CD4-positive, alpha-beta T cell (primary cell): Measurements from ENCODE around the gene DIP2C. TPM values are rescaled to one million over a fixed set of nuclear protein-coding genes. Genes with fewer than 3 reads are reported as not detected.

Experiments
- ATAC-seq: fragments of 200-7000 bp; cut with Tn5 transposase; one replicate; pipeline ENCODE4 v1.10.0; 2022; ENCODE audit warnings: mild to moderate bottlenecking; ENCODE audit not compliant: poor library complexity
- CTCF ChIA-PET: fragments of 350-600 bp; sonication (Branson Sonifier 250); formaldehyde crosslinking; loops from one replicate; lab custom pipeline; 2021; ENCODE audit warnings: antibody characterized with exemption, inconsistent platforms; lab: Charles Lee
- POLR2A ChIA-PET: fragments of 350-600 bp; sonication (Branson Sonifier 250); formaldehyde crosslinking; loops from one replicate; lab custom pipeline; 2021; ENCODE audit warnings: antibody characterized with exemption, inconsistent platforms; lab: Charles Lee
- DNase-seq, 14 experiments: peaks; one replicate each; pipeline ENCODE4 v3.0.0-alpha.2; 2013 to 2020; ENCODE audit warnings: mixed read lengths in 2 of 14
- H3K27ac ChIP-seq, 2 donors: one replicate each; pipeline versions ENCODE4 v1.5.1 to v1.7.0; 2013; ENCODE audit warnings: low read length in 2 of 2, low read depth in 1 of 2, mild to moderate bottlenecking in 1 of 2
- H3K27me3 ChIP-seq, 2 experiments: 1 replicate in 1 of 2; 2 replicates in 1 of 2; pipeline versions ENCODE4 v1.6.1 to v1.7.0; 2013; ENCODE audit warnings: low read length in 2 of 2, control low read depth in 1 of 2, mild to moderate bottlenecking in 1 of 2, moderate library complexity in 1 of 2; ENCODE audit not compliant: insufficient read depth in 2 of 2, control insufficient read depth in 1 of 2
- H3K36me3 ChIP-seq: one replicate; pipeline ENCODE4 v1.6.1; 2013; ENCODE audit warnings: low read length, control low read depth; ENCODE audit not compliant: insufficient read depth
- H3K4me1 ChIP-seq: one replicate; pipeline ENCODE4 v1.6.1; 2013; ENCODE audit warnings: low read length, control low read depth; ENCODE audit not compliant: insufficient read depth
- H3K4me3 ChIP-seq: one replicate; pipeline ENCODE4 v1.5.1; 2013; ENCODE audit warnings: mild to moderate bottlenecking, low read length, moderate library complexity
- H3K9me3 ChIP-seq, 2 experiments: 1 replicate in 1 of 2; 2 replicates in 1 of 2; pipeline versions ENCODE4 v1.6.1 to v1.7.0; 2013; ENCODE audit warnings: low read length in 2 of 2, mild to moderate bottlenecking in 2 of 2, control low read depth in 1 of 2, moderate library complexity in 1 of 2; ENCODE audit not compliant: control insufficient read depth in 1 of 2, insufficient read depth in 1 of 2
- H3K27ac Mint-ChIP-seq: one replicate; pipeline ENCODE4 v1.8.0; 2020; ENCODE audit warnings: mixed read lengths
- H3K27me3 Mint-ChIP-seq: one replicate; pipeline ENCODE4 v1.8.0; 2021; ENCODE audit warnings: mixed read lengths
- H3K36me3 Mint-ChIP-seq: one replicate; pipeline ENCODE4 v1.8.0; 2021; ENCODE audit warnings: low read depth, mixed read lengths
- H3K4me1 Mint-ChIP-seq: one replicate; pipeline ENCODE4 v1.8.0; 2021; ENCODE audit warnings: low read depth, mixed read lengths
- H3K4me3 Mint-ChIP-seq: one replicate; pipeline ENCODE4 v1.8.0; 2020; ENCODE audit warnings: mild to moderate bottlenecking, mixed read lengths
- H3K9me3 Mint-ChIP-seq: one replicate; pipeline ENCODE4 v1.8.0; 2020; ENCODE audit warnings: mixed read lengths
- CTCF ChIP-seq: fragments of 200-600 bp; IDR thresholded peaks from one replicate; pipeline ENCODE4 v1.8.0; 2022; ENCODE audit warnings: antibody characterized with exemption, mild to moderate bottlenecking
- intact Hi-C, 2 experiments: fragments of 100-400 bp; cut with DNase I in 1 of 2; cut with micrococcal nuclease in 1 of 2; formaldehyde crosslinking; loops; one replicate each; pipeline versions ENCODE4 v1.15.1 to v1.9.0; 2023 to 2025; cut with DNase I, micrococcal nuclease
- total RNA-seq, 174 experiments: library from RNA in 2 of 174; stranded (reverse) in 2 of 174; gene quantifications; one replicate each; pipeline ENCODE4 v1.2.3 and lab custom pipeline; 2021 to 2026

Gene DIP2C
- total RNA-seq, 2 experiments from 2014 or later: 4.1 TPM

GRCh38 chr10:670038-670437, 19.4 kb downstream of the DIP2C start:
- intact Hi-C loops: no loop called here
- DNase-seq (no peak), ATAC-seq (no peak)
- Histone ChIP-seq H3K9me3 (peaks cover 0 to 24% of the 10 kb centered on the region in 2 experiments), H3K36me3 (no peaks in the 10 kb centered on the region), H3K27ac (no peak overlapping the region), H3K4me1 (no peaks in the 10 kb centered on the region), H3K4me3 (no peak overlapping the region), H3K27me3 (no peaks in the 10 kb centered on the region)
- Mint-ChIP-seq H3K36me3 (no peaks in the 10 kb centered on the region), H3K9me3 (no peaks in the 10 kb centered on the region), H3K27ac (no peak overlapping the region), H3K4me3 (no peak overlapping the region), H3K27me3 (no peaks in the 10 kb centered on the region), H3K4me1 (no peaks in the 10 kb centered on the region)
- TF ChIP-seq CTCF: no peak
- POLR2A ChIA-PET: no interaction called here
- CTCF ChIA-PET: no interaction called here

- Histone ChIP-seq H3K36me3 (no peaks in the 10 kb centered on the region), H3K4me1 (no peaks in the 10 kb centered on the region), H3K4me3 (no peak overlapping the region), H3K9me3 (peaks cover 0 to 24% of the 10 kb centered on the region in 2 experiments), H3K27me3 (no peaks in the 10 kb centered on the region), H3K27ac (no peak overlapping the region)
- intact Hi-C loops: no loop called here
- POLR2A ChIA-PET: no interaction called here
- no peaks in the 10 kb centered on the region for H3K27me3 Mint-ChIP-seq
- H3K27ac Mint-ChIP-seq: no peak overlapping the region
- CTCF ChIA-PET: no interaction called here
- no peaks in the 10 kb centered on the region for H3K36me3 Mint-ChIP-seq
- no peak for ATAC-seq
- no peaks in the 10 kb centered on the region for H3K4me1 Mint-ChIP-seq
- no peak for DNase-seq
- H3K4me3 Mint-ChIP-seq: no peak overlapping the region
- TF ChIP-seq CTCF: no peak
- H3K9me3 Mint-ChIP-seq: no peaks in the 10 kb centered on the region
Measured at GRCh38 chr10:668786-669485, 20.5 kb downstream of the DIP2C start.

GRCh38 chr10:667602-668143, 21.8 kb downstream of the DIP2C start:
- intact Hi-C loops: no loop called here
- no peaks in the 10 kb centered on the region for H3K36me3 Mint-ChIP-seq

More at GRCh38 chr10:667602-668143, 21.8 kb downstream of the DIP2C start:
- no peaks in the 10 kb centered on the region for H3K9me3 Mint-ChIP-seq
- ATAC-seq (no peak), DNase-seq (no peak)
- ChIA-PET CTCF (no interaction called here), POLR2A (no interaction called here)
- no peak overlapping the region for H3K4me3 Mint-ChIP-seq
- Histone ChIP-seq H3K4me1 (no peaks in the 10 kb centered on the region), H3K9me3 (peaks cover 0 to 24% of the 10 kb centered on the region in 2 experiments), H3K36me3 (no peaks in the 10 kb centered on the region), H3K27me3 (no peaks in the 10 kb centered on the region), H3K4me3 (no peak overlapping the region), H3K27ac (no peak overlapping the region)
- no peak for TF ChIP-seq CTCF
- no peak overlapping the region for H3K27ac Mint-ChIP-seq
- H3K27me3 Mint-ChIP-seq: peaks cover 7% of the 10 kb centered on the region
- no peaks in the 10 kb centered on the region for H3K4me1 Mint-ChIP-seq
